Measurements from ENCODE around the gene CRY2.

CRY2 gene

GRCh38 chr11:45913514-45913913 is 66.2 kb downstream of the CRY2 start:
- no peak for TF ChIP-seq CTCF (conservative IDR thresholded peaks at IDR 0.05; ENCODE audit: control insufficient read depth, insufficient read depth, low read depth, low read length)
- no peak for DNase-seq (ENCODE audit: low read depth)
- H3K4me3 ChIP-seq (ENCODE audit: control insufficient read depth, low read depth, low read length), result no peak overlapping the region

GRCh38 chr11:45913942-45914635 is 66.8 kb downstream of the CRY2 start:
- no peak for TF ChIP-seq CTCF (conservative IDR thresholded peaks at IDR 0.05; ENCODE audit: control insufficient read depth, insufficient read depth, low read depth, low read length)
- no peak for DNase-seq (ENCODE audit: low read depth)
- no peak overlapping the region for H3K4me3 ChIP-seq (ENCODE audit: control insufficient read depth, low read depth, low read length)

GRCh38 chr11:45915446-45915845 is 68.2 kb downstream of the CRY2 start:
- H3K4me3 ChIP-seq (ENCODE audit: control insufficient read depth, low read depth, low read length), result no peak overlapping the region
- DNase-seq (ENCODE audit: low read depth), result no peak
- TF ChIP-seq CTCF (conservative IDR thresholded peaks at IDR 0.05; ENCODE audit: control insufficient read depth, insufficient read depth, low read depth, low read length), result no peak

GRCh38 chr11:45917286-45917622 is 70.0 kb downstream of the CRY2 start:
- no peak for DNase-seq (ENCODE audit: low read depth)
- TF ChIP-seq CTCF (conservative IDR thresholded peaks at IDR 0.05; ENCODE audit: control insufficient read depth, insufficient read depth, low read depth, low read length), result no peak
- peak overlapping the region; percentile 65 for H3K4me3 ChIP-seq (ENCODE audit: control insufficient read depth, low read depth, low read length)

- H3K4me3 ChIP-seq (ENCODE audit: control insufficient read depth, low read depth, low read length), result peak within 1 kb of the TSS; percentile 65
- TF ChIP-seq CTCF (conservative IDR thresholded peaks at IDR 0.05; ENCODE audit: control insufficient read depth, insufficient read depth, low read depth, low read length), result no peak
- peak; percentile 100 for DNase-seq (ENCODE audit: low read depth)
These were observed 70.5 kb downstream of the CRY2 start, which contains the start of gene PEX16 for GRCh38 chr11:45917623-45918330. PEX16 (minus strand) TSS chr11:45917877; CDS start chr11:45917811, 66 bp downstream.

- TF ChIP-seq CTCF (conservative IDR thresholded peaks at IDR 0.05; ENCODE audit: control insufficient read depth, insufficient read depth, low read depth, low read length), result no peak
- H3K4me3 ChIP-seq (ENCODE audit: control insufficient read depth, low read depth, low read length), result peak overlapping the region; percentile 65
- peak; percentile 57 for DNase-seq (ENCODE audit: low read depth)
These were observed 71.2 kb downstream of the CRY2 start for GRCh38 chr11:45918331-45918941.

Measured in fibroblast of mammary gland (primary cell).